Activated CD4-positive, alpha-beta memory T cell treated with anti-CD3 and anti-CD28 coated beads, Interleukin-2, amount 10 ng/mL, durations not matched to agents 7 days and 5 days (primary cell): ENCODE measurements around the gene JMJD6. TPM values are rescaled to one million over a fixed set of nuclear protein-coding genes. Genes with fewer than 3 reads are reported as not detected.
"Not testable (repeated sequence)": the region's sequence is repeated elsewhere in the genome, so short reads cannot be mapped to it uniquely, and the experiment has no call there.

Experiments used
- CTCF ChIA-PET: fragments of 350-600 bp; sonication (Branson Sonifier 250); formaldehyde crosslinking; loops from one replicate; lab custom pipeline; 2021; ENCODE audit warnings: antibody characterized with exemption, inconsistent platforms; lab: Charles Lee
- POLR2A ChIA-PET: fragments of 350-600 bp; sonication (Branson Sonifier 250); formaldehyde crosslinking; loops from one replicate; lab custom pipeline; 2021; ENCODE audit warnings: antibody characterized with exemption; lab: Charles Lee
- DNase-seq: peaks from one replicate; pipeline ENCODE4 v3.0.0-alpha.2; 2020
- H3K27ac Mint-ChIP-seq: one replicate; pipeline ENCODE4 v1.8.0; 2021; ENCODE audit warnings: mild to moderate bottlenecking, mixed read lengths
- H3K27me3 Mint-ChIP-seq: one replicate; pipeline ENCODE4 v1.8.0; 2021; ENCODE audit warnings: mixed read lengths
- H3K36me3 Mint-ChIP-seq: one replicate; pipeline ENCODE4 v1.8.0; 2021; ENCODE audit warnings: low read depth, mixed read lengths
- H3K4me1 Mint-ChIP-seq: one replicate; pipeline ENCODE4 v1.8.0; 2021; ENCODE audit warnings: mixed read lengths
- H3K4me3 Mint-ChIP-seq: one replicate; pipeline ENCODE4 v1.8.0; 2021; ENCODE audit warnings: mild to moderate bottlenecking, mixed read lengths
- H3K9me3 Mint-ChIP-seq: one replicate; pipeline ENCODE4 v1.8.0; 2021; ENCODE audit warnings: mixed read lengths
- total RNA-seq, 2 experiments: library from RNA; stranded (reverse); gene quantifications; one replicate each; pipeline ENCODE4 v1.2.3, GENCODE V29; 2021

The JMJD6 gene
- total RNA-seq, 2 experiments from 2014 or later, result 66.8 to 68.0 TPM

DNA sequence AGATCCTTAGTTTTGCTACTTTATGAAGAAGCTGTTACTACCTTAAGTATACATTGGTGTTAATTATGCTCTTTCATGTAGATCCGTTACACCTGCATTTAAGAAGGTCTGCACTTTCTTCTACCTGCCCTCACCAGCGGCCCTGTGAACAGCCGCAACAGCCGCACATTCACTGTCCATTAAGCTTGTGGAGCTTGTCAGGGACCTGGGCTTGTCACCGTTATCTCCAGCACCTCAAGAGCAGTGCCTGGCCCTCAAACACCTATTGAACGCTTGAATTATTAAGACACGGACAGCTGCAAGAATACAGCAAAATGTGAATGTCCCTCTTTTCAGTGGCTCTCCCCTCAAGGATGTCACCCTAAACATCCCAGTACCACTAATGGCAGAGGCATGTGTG, 12.6 kb downstream of the JMJD6 start:
- no peak for DNase-seq
- peaks cover 54% of the 10 kb centered on the region for H3K4me1 Mint-ChIP-seq
- H3K27me3 Mint-ChIP-seq, result peaks cover 9% of the 10 kb centered on the region
- no peak overlapping the region for H3K27ac Mint-ChIP-seq
- H3K9me3 Mint-ChIP-seq, result no peaks in the 10 kb centered on the region
- no peak overlapping the region for H3K4me3 Mint-ChIP-seq
- CTCF ChIA-PET, result interaction anchor here (0.9 to 5.8 kb wide), 14 partner anchors 10 to 199 kb away, joined by 3 to 36 read pairs (median 4); partner anchors contain the start of genes JMJD6 and METTL23
- H3K36me3 Mint-ChIP-seq, result peaks cover 51% of the 10 kb centered on the region
- POLR2A ChIA-PET, result interaction anchor here (1.3 to 7.4 kb wide), 4 partner anchors 9 to 24 kb away, joined by 3 to 59 read pairs (median 6); partner anchors contain the start of genes JMJD6, METTL23 and SRSF2

GRCh38 chr17:76712321-76712720, 14.1 kb downstream of the JMJD6 start:
- ChIA-PET POLR2A (interaction anchor here (0.9 to 7.4 kb wide), 3 partner anchors 14 to 154 kb away, joined by 3 to 59 read pairs (median 10); partner anchors contain the start of genes JMJD6 and METTL23), CTCF (interaction anchor here (2.2 to 5.8 kb wide), 5 partner anchors 9 to 189 kb away, joined by 8 to 36 read pairs (median 15); partner anchors contain the start of genes JMJD6 and METTL23)
- H3K27ac Mint-ChIP-seq, H3K9me3 Mint-ChIP-seq, H3K27me3 Mint-ChIP-seq, DNase-seq, H3K4me3 Mint-ChIP-seq: not testable (repeated sequence)
- peaks cover 51% of the 10 kb centered on the region for H3K4me1 Mint-ChIP-seq
- H3K36me3 Mint-ChIP-seq, result peaks cover 40% of the 10 kb centered on the region

DNA sequence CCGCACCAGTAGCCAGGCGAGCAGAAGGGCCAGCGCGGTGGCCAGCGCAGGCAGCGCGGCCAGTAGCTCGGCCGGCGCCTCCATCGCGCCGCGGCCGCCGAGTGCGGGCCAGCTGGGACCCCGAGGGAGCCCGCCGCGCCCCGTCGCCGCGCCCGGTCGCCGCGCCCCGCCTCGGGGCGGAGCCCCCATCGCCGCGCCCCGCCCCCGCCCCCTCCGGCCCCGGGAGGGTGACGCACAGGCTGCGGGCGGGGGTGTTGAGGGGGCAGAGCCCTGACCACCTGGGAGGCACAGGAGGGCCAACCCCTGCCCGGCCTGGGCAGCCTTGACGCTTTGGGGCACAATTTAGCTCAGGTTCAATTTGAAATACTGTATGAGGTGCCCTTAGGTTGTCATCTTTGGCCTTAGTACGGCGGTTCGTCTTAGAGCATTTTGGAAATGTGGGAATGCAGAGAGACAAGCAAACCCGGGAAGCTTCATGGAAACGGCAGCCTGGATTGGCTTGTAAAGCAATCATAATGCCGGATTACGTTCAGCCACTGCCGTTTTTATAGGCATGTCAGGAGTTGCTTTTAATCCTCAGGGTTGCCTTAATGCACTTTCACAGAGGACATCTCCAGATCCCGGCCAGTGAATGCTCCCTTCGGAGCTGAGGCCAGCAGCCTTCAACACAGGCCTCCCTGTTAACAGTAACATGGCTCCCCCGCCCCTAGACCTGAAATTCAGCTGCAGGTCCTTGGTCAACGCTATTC, 15.4 kb downstream of the JMJD6 start, which contains the start of gene MXRA7:
Gene MXRA7 (minus strand): TSS at position 103 of the 749 bp plus-strand sequence. CDS start 19 bp downstream, at position 84.
- no peak within 1 kb of the TSS for H3K27ac Mint-ChIP-seq
- ChIA-PET POLR2A (interaction anchor here (1.1 to 7.4 kb wide), 2 partner anchors 10 to 15 kb away, joined by 3 to 59 read pairs; partner anchors contain the start of genes JMJD6 and METTL23), CTCF (interaction anchor here (1.5 to 2.3 kb wide), 2 partner anchors 87 to 188 kb away, joined by 4 to 8 read pairs; no protein-coding TSS in a partner anchor)

DNA sequence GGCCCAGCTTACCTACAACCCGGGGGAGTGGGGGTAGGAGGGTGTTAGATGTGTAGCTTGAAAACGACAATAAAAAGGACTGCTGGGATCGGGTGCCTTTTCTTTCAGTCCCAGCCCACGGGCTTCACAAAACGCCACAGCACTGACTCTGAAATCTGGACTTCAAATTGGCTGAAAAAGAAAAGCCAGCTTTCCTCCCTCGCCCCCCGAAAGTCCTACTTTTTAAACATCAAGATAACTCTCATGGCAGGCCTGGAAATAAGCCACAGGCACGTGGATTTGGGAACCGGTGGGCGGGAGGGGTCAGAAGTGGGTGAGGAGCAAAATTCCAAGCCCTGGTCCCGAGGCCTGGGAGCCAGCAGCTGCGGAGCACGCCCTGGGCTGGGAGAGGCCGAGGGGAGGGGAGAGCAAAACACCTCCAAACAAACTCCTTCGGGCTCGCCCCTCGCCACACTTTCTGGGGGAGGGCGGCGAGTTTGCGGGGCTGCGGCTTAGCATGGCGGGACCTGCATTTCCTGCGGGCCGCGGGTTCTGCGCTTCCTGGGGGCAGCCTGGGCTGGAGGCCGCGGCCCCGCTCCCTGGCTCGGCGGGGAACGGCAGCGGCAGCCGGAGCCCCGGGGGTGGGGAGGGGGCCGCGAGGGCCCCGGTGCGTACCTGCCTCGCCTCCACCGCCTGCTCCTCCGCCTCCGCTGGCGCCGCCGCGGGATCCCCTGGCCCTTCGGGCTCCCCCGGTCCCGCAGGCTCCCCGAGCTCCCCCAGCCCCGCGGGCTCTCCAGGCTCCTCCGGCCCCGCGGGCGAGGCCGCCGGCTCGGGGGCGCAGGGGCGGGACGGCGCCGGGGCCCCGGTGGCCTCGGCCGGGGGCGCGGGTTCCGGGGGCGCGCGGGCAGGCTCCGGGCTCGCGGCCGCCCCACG, 16.2 kb downstream of the JMJD6 start:
- Mint-ChIP-seq H3K4me1 (peaks cover 32% of the 10 kb centered on the region), H3K4me3 (peak overlapping the region; percentile 57), H3K36me3 (peaks cover 22% of the 10 kb centered on the region)
- ChIA-PET CTCF (interaction anchor here (1.5 to 2.3 kb wide), 2 partner anchors 86 to 187 kb away, joined by 4 to 8 read pairs; no protein-coding TSS in a partner anchor), POLR2A (interaction anchor here (0.7 to 2.6 kb wide), 5 partner anchors 9 to 33 kb away, joined by 3 to 6 read pairs (median 3); partner anchors contain the start of gene MFSD11)
- not testable (repeated sequence) for H3K27ac Mint-ChIP-seq, H3K27me3 Mint-ChIP-seq, H3K9me3 Mint-ChIP-seq
- DNase-seq, result peak; percentile 29

More for the DNA sequence above, 15.4 kb downstream of the JMJD6 start, which contains the start of gene MXRA7:
- Mint-ChIP-seq H3K9me3 (no peaks in the 10 kb centered on the region), H3K4me3 (peak within 1 kb of the TSS; percentile 64), H3K4me1 (peaks cover 40% of the 10 kb centered on the region), H3K27me3 (peaks cover 9% of the 10 kb centered on the region), H3K36me3 (peaks cover 30% of the 10 kb centered on the region)
- peak; percentile 60 for DNase-seq

DNA sequence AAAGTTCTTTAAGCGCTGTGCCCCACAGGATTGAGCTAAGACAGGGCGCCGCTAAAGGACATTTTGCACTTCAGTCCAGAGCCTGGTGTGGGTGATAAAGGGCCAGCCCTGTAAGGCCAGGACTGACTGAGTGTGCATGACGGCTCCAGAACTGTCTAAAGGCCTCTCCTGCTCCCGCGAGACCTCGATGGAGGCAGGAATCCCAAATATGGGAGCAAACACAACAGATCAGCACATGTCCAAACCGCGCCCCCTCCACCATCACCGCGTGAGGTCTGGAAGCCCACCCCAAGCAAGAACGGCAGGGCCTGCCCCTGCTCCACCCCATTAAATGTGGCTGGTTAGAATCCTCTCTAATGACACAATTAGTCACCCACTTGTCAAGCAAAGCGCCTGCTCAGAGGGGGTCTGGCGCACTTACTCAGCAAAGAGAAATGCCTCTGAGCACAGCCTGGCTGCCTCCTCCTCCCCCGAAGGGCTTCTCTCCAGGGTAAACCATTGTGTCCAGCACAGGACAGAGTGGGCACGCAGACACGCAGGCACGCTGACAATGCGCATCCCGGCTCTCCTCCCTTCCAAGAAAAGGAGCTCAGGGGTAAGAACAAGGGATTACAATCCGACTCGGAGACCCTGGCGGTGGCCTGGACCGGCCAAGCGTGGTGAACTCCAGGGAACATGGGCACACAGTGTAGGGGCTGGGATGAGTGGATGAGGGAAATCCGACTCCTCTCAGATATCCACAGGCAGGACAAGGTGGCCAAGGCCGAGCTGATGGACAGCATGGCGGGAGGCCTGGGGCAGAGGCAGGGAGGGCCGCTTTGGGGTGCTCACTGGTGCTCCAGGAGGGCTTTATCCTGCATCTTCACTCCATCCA, 17.1 kb downstream of the JMJD6 start:
- no peak overlapping the region for H3K27ac Mint-ChIP-seq
- peaks cover 27% of the 10 kb centered on the region for H3K4me1 Mint-ChIP-seq
- ChIA-PET POLR2A (interaction anchor here (0.7 to 2.6 kb wide), 4 partner anchors 10 to 32 kb away, joined by 3 to 6 read pairs (median 4); partner anchors contain the start of gene MFSD11), CTCF (interaction anchor here (2.7 kb wide), 1 partner anchor 8 kb away, joined by 6 read pairs; no protein-coding TSS in a partner anchor)
- peak overlapping the region; percentile 57 for H3K4me3 Mint-ChIP-seq
- DNase-seq, result no peak
- peaks cover 15% of the 10 kb centered on the region for H3K36me3 Mint-ChIP-seq
- H3K9me3 Mint-ChIP-seq, result no peaks in the 10 kb centered on the region
- peaks cover 9% of the 10 kb centered on the region for H3K27me3 Mint-ChIP-seq

DNA sequence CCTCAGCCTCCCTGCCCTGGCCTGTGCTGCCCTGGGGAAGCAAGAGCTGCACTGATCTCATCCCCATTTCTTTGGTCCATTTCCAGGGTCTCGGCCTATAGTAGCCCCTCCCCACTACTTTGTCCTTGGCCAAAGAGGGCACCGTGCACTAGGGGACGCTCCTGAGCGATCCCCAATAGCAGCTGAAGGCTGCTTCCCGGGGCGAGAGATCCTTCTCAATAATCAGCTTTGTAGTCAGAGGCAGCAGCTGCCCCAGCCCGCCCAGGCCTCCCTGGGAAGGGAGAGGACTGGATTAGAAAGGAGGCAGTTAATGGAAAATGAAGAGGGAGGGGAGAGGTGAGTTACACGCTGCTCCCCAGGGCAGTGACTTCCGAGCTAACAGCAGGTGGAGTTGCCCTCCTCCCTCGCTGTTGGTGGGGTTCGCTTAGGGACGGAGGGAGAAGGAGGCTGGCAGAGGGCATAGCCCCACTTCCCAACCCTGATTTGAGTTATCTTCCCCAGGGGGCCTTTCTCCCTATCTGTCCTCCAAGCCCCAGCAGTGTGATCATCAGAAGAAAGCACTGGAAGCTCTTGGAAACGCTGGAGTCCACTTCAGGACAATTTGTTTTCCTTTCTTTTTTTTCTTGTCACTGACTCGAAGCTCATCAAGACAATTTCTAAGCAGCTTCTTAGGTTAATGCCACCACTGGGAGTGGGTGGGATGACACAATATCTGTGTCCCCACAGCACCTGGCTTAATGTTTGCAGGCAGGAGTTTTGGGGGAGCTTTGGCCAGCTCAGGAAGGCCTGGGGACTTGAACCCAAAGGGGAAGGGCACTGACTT, 18.2 kb downstream of the JMJD6 start:
- POLR2A ChIA-PET, result interaction anchor here (1.0 to 2.6 kb wide), 2 partner anchors 24 to 29 kb away, joined by 3 to 6 read pairs; partner anchors contain the start of gene MFSD11
- no peak for DNase-seq
- no peak overlapping the region for H3K27ac Mint-ChIP-seq
- no peak overlapping the region for H3K4me3 Mint-ChIP-seq
- no peaks in the 10 kb centered on the region for H3K9me3 Mint-ChIP-seq
- H3K36me3 Mint-ChIP-seq, result peaks cover 4% of the 10 kb centered on the region
- CTCF ChIA-PET, result interaction anchor here (2.7 kb wide), 1 partner anchor 9 kb away, joined by 6 read pairs; no protein-coding TSS in a partner anchor
- peaks cover 16% of the 10 kb centered on the region for H3K4me1 Mint-ChIP-seq
- peaks cover 9% of the 10 kb centered on the region for H3K27me3 Mint-ChIP-seq

DNA sequence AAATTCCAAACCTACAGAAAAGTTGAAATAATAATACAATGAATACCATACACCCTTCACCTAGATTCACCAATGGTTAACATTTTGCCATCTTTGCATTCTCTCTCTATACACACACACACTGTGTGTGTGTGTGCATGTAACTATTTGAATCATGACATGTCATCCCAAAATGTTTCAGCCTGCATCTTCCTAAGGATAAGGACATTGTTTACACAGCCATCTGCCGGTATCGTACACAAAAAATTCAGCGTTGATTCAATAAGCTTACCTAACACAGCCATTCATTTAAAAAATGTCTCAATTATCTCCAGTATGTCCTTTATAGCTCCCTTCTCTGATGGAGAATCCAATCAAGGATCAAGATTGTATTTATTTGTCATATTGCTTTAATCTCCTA, 19.6 kb downstream of the JMJD6 start:
- no peak for DNase-seq
- Mint-ChIP-seq H3K36me3 (no peaks in the 10 kb centered on the region), H3K9me3 (no peaks in the 10 kb centered on the region), H3K4me1 (peaks cover 16% of the 10 kb centered on the region), H3K27ac (no peak overlapping the region), H3K27me3 (peaks cover 9% of the 10 kb centered on the region), H3K4me3 (no peak overlapping the region)
- ChIA-PET CTCF (interaction anchor here (0.7 to 2.7 kb wide), 3 partner anchors 10 to 1129 kb away, joined by 4 to 6 read pairs (median 4); partner anchors contain the start of gene MRPL38), POLR2A (no interaction called here)

- no peaks in the 10 kb centered on the region for H3K36me3 Mint-ChIP-seq
- peaks cover 7% of the 10 kb centered on the region for H3K4me1 Mint-ChIP-seq
- ChIA-PET POLR2A (interaction anchor here (1.3 kb wide), 1 partner anchor 9 kb away, joined by 3 read pairs; no protein-coding TSS in a partner anchor), CTCF (interaction anchor here (0.7 kb wide), 1 partner anchor 27 kb away, joined by 3 read pairs; no protein-coding TSS in a partner anchor)
- no peaks in the 10 kb centered on the region for H3K9me3 Mint-ChIP-seq
- DNase-seq, result no peak
- peaks cover 9% of the 10 kb centered on the region for H3K27me3 Mint-ChIP-seq
- no peak overlapping the region for H3K27ac Mint-ChIP-seq
- no peak overlapping the region for H3K4me3 Mint-ChIP-seq
These were observed 21.6 kb downstream of the JMJD6 start for GRCh38 chr17:76704805-76705204.

DNA sequence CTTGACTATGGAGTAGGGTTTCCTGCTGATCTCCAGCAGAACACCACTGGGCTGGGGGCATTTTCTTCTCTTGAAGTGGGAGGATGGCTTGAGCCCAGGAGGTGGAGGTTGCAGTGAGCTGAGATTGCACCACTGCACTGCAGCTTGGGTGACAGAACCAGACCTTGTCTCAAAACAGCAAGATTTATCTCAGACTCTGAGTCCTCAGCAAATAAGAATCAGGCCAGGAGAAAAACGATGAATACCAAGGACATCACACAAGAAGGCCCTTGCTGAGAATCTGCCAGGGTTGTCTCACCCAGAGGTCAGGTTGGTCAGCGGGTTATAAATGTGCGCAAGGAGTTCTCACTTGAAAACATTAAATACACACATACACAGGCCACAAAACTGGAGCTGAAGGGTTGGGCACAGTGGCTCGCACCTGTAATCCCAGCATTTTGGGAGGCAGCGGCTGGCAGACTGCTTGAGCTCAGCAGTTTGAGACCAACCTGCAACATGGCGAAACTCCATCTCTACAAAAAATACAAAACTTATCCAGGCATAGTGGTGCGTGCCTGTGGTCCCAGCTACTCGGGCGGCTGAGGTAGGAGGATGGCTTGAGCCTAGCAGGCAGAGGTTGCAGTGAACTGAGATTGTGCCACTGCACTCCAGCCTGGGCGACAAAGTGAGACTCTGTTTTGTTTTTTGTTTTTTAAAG, 23.3 kb downstream of the JMJD6 start:
- Mint-ChIP-seq H3K4me3 (no peak overlapping the region), H3K36me3 (no peaks in the 10 kb centered on the region), H3K4me1 (peaks cover 6% of the 10 kb centered on the region), H3K9me3 (no peaks in the 10 kb centered on the region), H3K27ac (no peak overlapping the region), H3K27me3 (peaks cover 2% of the 10 kb centered on the region)
- ChIA-PET POLR2A (no interaction called here), CTCF (interaction anchor here (1.2 to 2.7 kb wide), 2 partner anchors 10 to 66 kb away, joined by 3 to 12 read pairs; no protein-coding TSS in a partner anchor)
- no peak for DNase-seq

DNA sequence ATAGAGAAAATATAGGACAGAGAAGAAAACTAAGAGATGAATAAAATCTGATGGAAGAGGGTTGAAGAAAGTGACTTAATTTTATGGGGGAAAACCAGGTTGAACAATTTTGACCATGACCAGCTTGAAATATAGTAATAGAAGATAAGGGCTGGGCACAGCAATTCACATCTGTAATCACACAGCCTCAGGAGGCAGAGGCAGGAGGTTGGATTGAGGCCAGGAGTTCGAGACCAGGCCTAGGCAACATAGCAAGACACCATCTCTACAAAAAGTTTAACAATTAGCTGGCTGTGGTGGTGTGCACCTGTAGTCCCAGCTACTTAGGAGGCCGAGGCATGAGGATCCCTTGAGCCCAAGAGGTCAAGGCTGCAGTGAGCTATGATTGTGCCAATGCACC, 24.3 kb downstream of the JMJD6 start:
- ChIA-PET POLR2A (no interaction called here), CTCF (interaction anchor here (1.2 to 2.7 kb wide), 2 partner anchors 11 to 65 kb away, joined by 3 to 12 read pairs; no protein-coding TSS in a partner anchor)
- no peak overlapping the region for H3K4me3 Mint-ChIP-seq
- H3K27me3 Mint-ChIP-seq, result peaks cover 2% of the 10 kb centered on the region
- no peak for DNase-seq
- peaks cover 8% of the 10 kb centered on the region for H3K4me1 Mint-ChIP-seq
- H3K27ac Mint-ChIP-seq, result no peak overlapping the region
- no peaks in the 10 kb centered on the region for H3K36me3 Mint-ChIP-seq
- no peaks in the 10 kb centered on the region for H3K9me3 Mint-ChIP-seq
